IMR-90 (cell line): ENCODE data around the gene GM2A.

Source experiments
- CTCF ChIP-seq: conservative IDR thresholded peaks from 2 replicates; pipeline ENCODE4 v1.5.1; 2012; ENCODE audit warnings: mild to moderate bottlenecking, low read depth, low read length, improper control_type of control experiment
- POLR2A ChIP-seq: IDR thresholded peaks from 2 replicates; pipeline ENCODE4 v1.6.1; 2012; ENCODE audit warnings: mild to moderate bottlenecking, low read depth, low read length
- SMC3 ChIP-seq: fragments of 150-350 bp; IDR thresholded peaks from 2 replicates; pipeline ENCODE4 v1.6.1; 2016; ENCODE audit warnings: low read depth, mild to moderate bottlenecking, antibody characterized with exemption, low read length, moderate library complexity

- TF ChIP-seq POLR2A (no peak), SMC3 (no peak), CTCF (no peak; the same call in 1 of the 2 replicates)
Measured at GRCh38 chr5:151318850-151319732, 66.1 kb downstream of the GM2A start.
